ENCODE measurements around the gene CYTL1.

DNA sequence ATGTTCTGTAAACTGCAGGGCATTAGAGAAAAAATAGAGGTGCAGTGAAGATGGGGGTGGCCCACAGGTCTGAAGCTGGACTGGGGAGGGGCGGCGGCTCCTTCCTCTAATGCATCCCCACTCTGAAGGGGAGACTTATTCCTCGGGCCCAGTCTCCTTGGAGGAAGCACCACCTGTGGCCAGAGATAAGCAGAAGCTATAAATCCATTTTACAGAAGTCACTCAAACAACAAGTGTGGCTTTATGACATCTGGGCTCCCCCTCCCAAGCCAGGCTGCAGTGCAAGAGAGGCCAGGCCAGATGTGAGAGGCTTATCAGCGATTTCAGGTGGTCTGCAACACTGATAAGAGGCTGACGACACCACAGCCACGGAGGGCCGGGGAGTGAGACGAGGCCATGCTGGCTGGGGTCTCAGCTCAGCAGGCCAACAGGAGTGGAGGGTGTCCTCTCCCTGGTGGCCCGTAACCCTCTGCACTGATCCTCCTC is 15.8 kb downstream of the CYTL1 start:
- no peak for TF ChIP-seq POLR2A (IDR thresholded peaks at IDR 0.05)
- TF ChIP-seq CTCF (IDR thresholded peaks at IDR 0.05), result no peak

Measured in body of pancreas (tissue), 4 donors.